Panc1 (cell line): ENCODE data around the gene PTBP3. TPM values are rescaled to one million over a fixed set of nuclear protein-coding genes. Genes with fewer than 3 reads are reported as not detected.
A peak's percentile ranks its signal among the peaks of the same experiment; 100 is the strongest.

ENCODE experiments used
- ATAC-seq: fragments of 200-7000 bp; cut with Tn5 transposase; 2 replicates; pipeline ENCODE4 v1.9.1; 2020; ENCODE audit warnings: mild to moderate bottlenecking, moderate library complexity
- BruUV-seq: library from RNA; stranded (reverse); fragments of 400-500 nt; replicated peaks from 2 replicates; lab custom pipeline; 2021; lab: Mats Ljungman, UMichigan
- CTCF ChIA-PET: fragments of 300-600 bp; sonication (Branson Sonifier 250); formaldehyde crosslinking; loops from one replicate; lab custom pipeline; 2022; ENCODE audit warnings: antibody characterized with exemption; lab: Charles Lee
- POLR2A ChIA-PET: fragments of 300-600 bp; sonication (Branson Sonifier 250); formaldehyde crosslinking; loops from one replicate; lab custom pipeline; 2022; ENCODE audit warnings: antibody characterized with exemption; lab: Charles Lee
- DNase-seq: peaks from one replicate; pipeline ENCODE4 v3.0.0-alpha.2; 2010; ENCODE audit warnings: low read depth, low spot score
- H3K27ac ChIP-seq: 2 replicates; pipeline ENCODE4 v1.5.1; 2011; ENCODE audit warnings: mild to moderate bottlenecking, low read length, inconsistent platforms
- H3K27me3 ChIP-seq: fragments of 200-500 bp; sonication (Bioruptor generic); 2 replicates; pipeline ENCODE4 v1.6.0; 2014; ENCODE audit warnings: low read length, inconsistent platforms; ENCODE audit not compliant: control insufficient read depth, insufficient read depth
- H3K36me3 ChIP-seq: fragments of 200-500 bp; sonication (Bioruptor generic); 2 replicates; pipeline ENCODE4 v1.5.1; 2014; ENCODE audit warnings: inconsistent platforms, mild to moderate bottlenecking, low read length, moderate library complexity; ENCODE audit not compliant: control insufficient read depth, insufficient read depth
- H3K4me1 ChIP-seq: 2 replicates; pipeline ENCODE4 v1.5.1; 2011; ENCODE audit warnings: inconsistent platforms, mild to moderate bottlenecking, low read length, moderate library complexity; ENCODE audit not compliant: control insufficient read depth, insufficient read depth
- H3K4me3 ChIP-seq, 2 experiments: 2 replicates each; pipeline ENCODE4 v1.5.1; 2011 to 2012; ENCODE audit warnings: low read depth in 2 of 2, low read length in 2 of 2, mild to moderate bottlenecking in 2 of 2, inconsistent platforms in 1 of 2, moderate library complexity in 1 of 2
- H3K9me3 ChIP-seq: fragments of 200-500 bp; sonication (Bioruptor generic); 2 replicates; pipeline ENCODE4 v1.5.1; 2014; ENCODE audit warnings: low read depth, mild to moderate bottlenecking, inconsistent platforms, low read length, moderate library complexity; ENCODE audit not compliant: control insufficient read depth, insufficient read depth
- POLR2AphosphoS5 ChIP-seq: IDR thresholded peaks from 2 replicates; pipeline ENCODE4 v1.6.1; 2012; ENCODE audit warnings: mild to moderate bottlenecking, low read depth, low read length, moderate library complexity
- SIN3A ChIP-seq: IDR thresholded peaks from 2 replicates; pipeline ENCODE4 v1.6.1; 2012; ENCODE audit warnings: low read depth, mild to moderate bottlenecking, low read length, moderate library complexity, borderline replicate concordance; ENCODE audit not compliant: insufficient read depth
- TCF7L2 ChIP-seq: IDR thresholded peaks from 2 replicates; pipeline ENCODE4 v1.6.1; 2011; ENCODE audit warnings: mild to moderate bottlenecking, low read depth, low read length, inconsistent platforms
- in situ Hi-C: cut with HindIII; loops from 2 replicates; pipeline ENCODE4 v1.10.0; 2016; ENCODE audit warnings: low sequenced_read_pairs, low pct_unique_long_range_greater_than_20kb
- intact Hi-C: fragments of 100-400 bp; cut with micrococcal nuclease; formaldehyde crosslinking; loops from one replicate; pipeline ENCODE4 v1.10.0; 2022; ENCODE audit not compliant: unreplicated experiment
- total RNA-seq: library from RNA; stranded (reverse); gene quantifications from one replicate; pipeline ENCODE4 v1.2.1, GENCODE V29; 2021; ENCODE audit not compliant: unreplicated experiment
- TF ChIP-seq, protein P1 (sequence below): fragments of 450-650 bp; IDR thresholded peaks from 2 replicates; pipeline ENCODE4 v1.5.1; 2017; ENCODE audit warnings: mild to moderate bottlenecking
- TF ChIP-seq, protein P2 (sequence below), 2 experiments: IDR thresholded peaks; 2 replicates each; pipeline ENCODE4 v1.6.1; 2011 to 2012; ENCODE audit warnings: low read depth in 2 of 2, control low read depth in 1 of 2, low read length in 1 of 2, mild to moderate bottlenecking in 1 of 2, moderate library complexity in 1 of 2; ENCODE audit not compliant: insufficient read depth in 1 of 2

PTBP3 gene
- total RNA-seq, 1 experiment from 2014 or later = 82.5 TPM

- ChIA-PET POLR2A (no interaction called here), CTCF (no interaction called here)
- peaks cover 4% of the 10 kb centered on the region; the same call in 1 of the 2 replicates for H3K4me1 ChIP-seq
- in situ Hi-C loops = no loop called here
- H3K27me3 ChIP-seq = no peaks in the 10 kb centered on the region
- no peaks in the 10 kb centered on the region for H3K36me3 ChIP-seq
- H3K4me3 ChIP-seq = no peak overlapping the region
- TF ChIP-seq, protein P1, sequence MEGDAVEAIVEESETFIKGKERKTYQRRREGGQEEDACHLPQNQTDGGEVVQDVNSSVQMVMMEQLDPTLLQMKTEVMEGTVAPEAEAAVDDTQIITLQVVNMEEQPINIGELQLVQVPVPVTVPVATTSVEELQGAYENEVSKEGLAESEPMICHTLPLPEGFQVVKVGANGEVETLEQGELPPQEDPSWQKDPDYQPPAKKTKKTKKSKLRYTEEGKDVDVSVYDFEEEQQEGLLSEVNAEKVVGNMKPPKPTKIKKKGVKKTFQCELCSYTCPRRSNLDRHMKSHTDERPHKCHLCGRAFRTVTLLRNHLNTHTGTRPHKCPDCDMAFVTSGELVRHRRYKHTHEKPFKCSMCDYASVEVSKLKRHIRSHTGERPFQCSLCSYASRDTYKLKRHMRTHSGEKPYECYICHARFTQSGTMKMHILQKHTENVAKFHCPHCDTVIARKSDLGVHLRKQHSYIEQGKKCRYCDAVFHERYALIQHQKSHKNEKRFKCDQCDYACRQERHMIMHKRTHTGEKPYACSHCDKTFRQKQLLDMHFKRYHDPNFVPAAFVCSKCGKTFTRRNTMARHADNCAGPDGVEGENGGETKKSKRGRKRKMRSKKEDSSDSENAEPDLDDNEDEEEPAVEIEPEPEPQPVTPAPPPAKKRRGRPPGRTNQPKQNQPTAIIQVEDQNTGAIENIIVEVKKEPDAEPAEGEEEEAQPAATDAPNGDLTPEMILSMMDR = no peak
- intact Hi-C loops = no loop called here
- H3K27ac ChIP-seq = no peak overlapping the region
- no peaks in the 10 kb centered on the region for H3K9me3 ChIP-seq
- no peak for ATAC-seq
- no peak for DNase-seq
- BruUV-seq = TSS peak; percentile 39
Measured at GRCh38 chr9:112315331-112316257, 17.8 kb downstream of the PTBP3 start.

DNA sequence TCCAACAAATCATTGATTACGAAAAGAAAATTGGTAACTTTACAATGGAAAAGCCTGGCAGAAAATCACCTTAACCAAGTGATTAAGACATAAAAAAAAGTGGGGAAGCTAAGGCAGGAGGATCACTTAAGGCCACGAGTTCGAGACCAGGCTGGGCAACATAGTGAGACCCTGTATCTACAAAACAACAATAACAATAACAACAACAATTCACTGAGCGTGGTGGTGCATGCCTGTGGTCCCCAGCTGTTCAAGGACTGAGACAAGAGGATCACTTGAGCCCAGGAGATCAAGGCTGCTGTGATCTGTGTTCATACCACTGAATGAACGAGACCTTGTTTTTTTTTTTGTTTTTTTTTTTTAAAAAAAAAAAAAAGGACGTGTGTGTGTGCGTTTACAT, 21.3 kb downstream of the PTBP3 start:
- no peaks in the 10 kb centered on the region for H3K36me3 ChIP-seq
- DNase-seq = no peak
- H3K9me3 ChIP-seq = no peaks in the 10 kb centered on the region
- peaks cover 4% of the 10 kb centered on the region for H3K4me1 ChIP-seq
- H3K4me3 ChIP-seq = no peak overlapping the region
- no peaks in the 10 kb centered on the region for H3K27me3 ChIP-seq
- in situ Hi-C loops = no loop called here
- no peak for ATAC-seq
- intact Hi-C loops = no loop called here
- TF ChIP-seq, protein P2, sequence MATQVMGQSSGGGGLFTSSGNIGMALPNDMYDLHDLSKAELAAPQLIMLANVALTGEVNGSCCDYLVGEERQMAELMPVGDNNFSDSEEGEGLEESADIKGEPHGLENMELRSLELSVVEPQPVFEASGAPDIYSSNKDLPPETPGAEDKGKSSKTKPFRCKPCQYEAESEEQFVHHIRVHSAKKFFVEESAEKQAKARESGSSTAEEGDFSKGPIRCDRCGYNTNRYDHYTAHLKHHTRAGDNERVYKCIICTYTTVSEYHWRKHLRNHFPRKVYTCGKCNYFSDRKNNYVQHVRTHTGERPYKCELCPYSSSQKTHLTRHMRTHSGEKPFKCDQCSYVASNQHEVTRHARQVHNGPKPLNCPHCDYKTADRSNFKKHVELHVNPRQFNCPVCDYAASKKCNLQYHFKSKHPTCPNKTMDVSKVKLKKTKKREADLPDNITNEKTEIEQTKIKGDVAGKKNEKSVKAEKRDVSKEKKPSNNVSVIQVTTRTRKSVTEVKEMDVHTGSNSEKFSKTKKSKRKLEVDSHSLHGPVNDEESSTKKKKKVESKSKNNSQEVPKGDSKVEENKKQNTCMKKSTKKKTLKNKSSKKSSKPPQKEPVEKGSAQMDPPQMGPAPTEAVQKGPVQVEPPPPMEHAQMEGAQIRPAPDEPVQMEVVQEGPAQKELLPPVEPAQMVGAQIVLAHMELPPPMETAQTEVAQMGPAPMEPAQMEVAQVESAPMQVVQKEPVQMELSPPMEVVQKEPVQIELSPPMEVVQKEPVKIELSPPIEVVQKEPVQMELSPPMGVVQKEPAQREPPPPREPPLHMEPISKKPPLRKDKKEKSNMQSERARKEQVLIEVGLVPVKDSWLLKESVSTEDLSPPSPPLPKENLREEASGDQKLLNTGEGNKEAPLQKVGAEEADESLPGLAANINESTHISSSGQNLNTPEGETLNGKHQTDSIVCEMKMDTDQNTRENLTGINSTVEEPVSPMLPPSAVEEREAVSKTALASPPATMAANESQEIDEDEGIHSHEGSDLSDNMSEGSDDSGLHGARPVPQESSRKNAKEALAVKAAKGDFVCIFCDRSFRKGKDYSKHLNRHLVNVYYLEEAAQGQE (IDR thresholded peaks at IDR 0.05; ENCODE audit: insufficient read depth in 1 of 2, low read depth in 2 of 2, low read length in 1 of 2) = no peak
- TF ChIP-seq POLR2AphosphoS5 (no peak), TCF7L2 (no peak), SIN3A (no peak)
- TF ChIP-seq, protein P1 = no peak
- no peak overlapping the region for H3K27ac ChIP-seq
- ChIA-PET CTCF (interaction anchor here (0.7 kb wide), 1 partner anchor 594 kb away, joined by 5 read pairs; no protein-coding TSS in a partner anchor), POLR2A (no interaction called here)
- BruUV-seq = no TSS peak
